HEK293T (cell line): ENCODE results near the gene CA5A.

Experiments used
- ARNT ChIP-seq: fragments of 450-650 bp; IDR thresholded peaks from 2 replicates; pipeline ENCODE4 v1.6.1; 2017; ENCODE audit warnings: mild to moderate bottlenecking
- BHLHE40 ChIP-seq: fragments of 450-650 bp; IDR thresholded peaks from 2 replicates; pipeline ENCODE4 v1.6.1; 2016; ENCODE audit warnings: mild to moderate bottlenecking, moderate library complexity, borderline replicate concordance
- ELF4 ChIP-seq: fragments of 450-650 bp; IDR thresholded peaks from 2 replicates; pipeline ENCODE4 v1.6.1; 2017; ENCODE audit warnings: antibody characterized with exemption
- FOXM1 ChIP-seq: fragments of 450-650 bp; IDR thresholded peaks from 2 replicates; pipeline ENCODE4 v1.6.1; 2017; ENCODE audit warnings: mild to moderate bottlenecking, borderline replicate concordance
- LEF1 ChIP-seq: fragments of 450-650 bp; IDR thresholded peaks from 2 replicates; pipeline ENCODE4 v1.6.1; 2017; ENCODE audit warnings: mild to moderate bottlenecking, borderline replicate concordance
- NFRKB ChIP-seq: fragments of 450-650 bp; IDR thresholded peaks from 2 replicates; pipeline ENCODE4 v1.6.1; 2016; ENCODE audit warnings: mild to moderate bottlenecking, moderate library complexity
- SP1 ChIP-seq: fragments of 450-650 bp; IDR thresholded peaks from 2 replicates; pipeline ENCODE4 v1.6.1; 2017
- SUZ12 ChIP-seq: fragments of 450-650 bp; IDR thresholded peaks from 2 replicates; pipeline ENCODE4 v1.6.1; 2016; ENCODE audit warnings: mild to moderate bottlenecking
- TARDBP ChIP-seq: fragments of 450-650 bp; IDR thresholded peaks from 2 replicates; pipeline ENCODE4 v1.6.1; 2016

- TF ChIP-seq ARNT, result no peak
- TF ChIP-seq LEF1, result no peak
- no peak for TF ChIP-seq BHLHE40
- TF ChIP-seq TARDBP, result no peak
- no peak for TF ChIP-seq SP1
- no peak for TF ChIP-seq ELF4
- TF ChIP-seq NFRKB, result no peak
- TF ChIP-seq SUZ12, result no peak
- no peak for TF ChIP-seq FOXM1
Measured at GRCh38 chr16:87849419-87850008, 86.8 kb downstream of the CA5A start.
